Fibroblast of lung (primary cell): ENCODE data around the gene DISP3.

Experiments used
- CTCF ChIP-seq, 2 donors: IDR thresholded peaks in 1 of 2; conservative IDR thresholded peaks in 1 of 2; 1 replicate in 1 of 2; 2 replicates in 1 of 2; pipeline ENCODE4 v1.5.1; 2011 to 2012; ENCODE audit warnings: low read length in 2 of 2, control low read depth in 1 of 2, inconsistent platforms in 1 of 2, low read depth in 1 of 2, mild to moderate bottlenecking in 1 of 2
- EZH2 ChIP-seq: IDR thresholded peaks from 2 replicates; pipeline ENCODE4 v1.5.1; 2012; ENCODE audit warnings: low read length, control low read depth, mild to moderate bottlenecking; ENCODE audit errors: missing control alignments

- no peak for TF ChIP-seq CTCF (conservative IDR thresholded peaks at IDR 0.05 in 1 of 2, IDR thresholded peaks at IDR 0.05 in 1 of 2; ENCODE audit: low read depth in 1 of 2, low read length in 2 of 2)
- TF ChIP-seq EZH2 = no peak
Observed at GRCh38 chr1:11523261-11523660, 44.3 kb downstream of the DISP3 start.
